Dedifferentiated amniotic fluid mesenchymal stem cell (primary cell): Measurements from ENCODE around the gene NUDT16.

Experiments
- DNase-seq: peaks from one replicate; pipeline ENCODE4 v3.0.0-alpha.2; 2016; ENCODE audit errors: extremely low spot score

The NUDT16 gene

DNA sequence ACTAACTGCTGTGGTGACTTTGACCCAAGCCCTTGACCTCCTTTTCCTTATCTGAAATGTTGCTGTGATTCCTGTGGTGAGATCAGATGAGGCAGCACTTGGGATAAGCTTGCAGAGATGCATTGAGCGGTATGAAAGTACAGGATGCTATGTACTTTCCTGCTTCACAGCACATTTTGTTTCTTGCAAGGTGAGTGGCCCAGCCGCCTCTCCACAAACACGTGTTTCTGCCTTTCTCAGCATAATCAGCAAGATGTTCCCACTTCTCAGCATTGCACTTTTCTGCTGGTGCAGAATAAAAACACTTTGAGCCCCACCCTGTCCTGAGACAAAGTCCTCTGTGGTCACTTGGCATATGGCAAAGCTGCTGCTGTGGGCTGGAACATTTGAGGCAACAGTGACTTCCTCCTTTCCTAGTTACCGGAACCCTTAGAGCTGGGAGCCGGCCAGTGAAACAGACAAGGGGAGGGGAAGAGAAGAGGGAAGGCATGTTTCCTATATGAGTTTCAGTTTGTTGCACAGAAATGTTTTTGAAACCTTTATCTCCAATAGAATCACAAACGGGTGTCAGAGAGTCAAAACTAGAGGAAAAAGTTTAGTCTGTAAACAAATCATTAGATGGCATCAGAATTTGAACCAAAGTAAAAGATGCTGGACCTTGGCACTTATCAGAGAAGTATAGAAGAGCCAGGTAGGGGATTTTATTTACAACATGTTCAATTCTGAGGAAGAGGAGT lies 5.0 kb downstream of the NUDT16 start:
- DNase-seq = no peak

DNA sequence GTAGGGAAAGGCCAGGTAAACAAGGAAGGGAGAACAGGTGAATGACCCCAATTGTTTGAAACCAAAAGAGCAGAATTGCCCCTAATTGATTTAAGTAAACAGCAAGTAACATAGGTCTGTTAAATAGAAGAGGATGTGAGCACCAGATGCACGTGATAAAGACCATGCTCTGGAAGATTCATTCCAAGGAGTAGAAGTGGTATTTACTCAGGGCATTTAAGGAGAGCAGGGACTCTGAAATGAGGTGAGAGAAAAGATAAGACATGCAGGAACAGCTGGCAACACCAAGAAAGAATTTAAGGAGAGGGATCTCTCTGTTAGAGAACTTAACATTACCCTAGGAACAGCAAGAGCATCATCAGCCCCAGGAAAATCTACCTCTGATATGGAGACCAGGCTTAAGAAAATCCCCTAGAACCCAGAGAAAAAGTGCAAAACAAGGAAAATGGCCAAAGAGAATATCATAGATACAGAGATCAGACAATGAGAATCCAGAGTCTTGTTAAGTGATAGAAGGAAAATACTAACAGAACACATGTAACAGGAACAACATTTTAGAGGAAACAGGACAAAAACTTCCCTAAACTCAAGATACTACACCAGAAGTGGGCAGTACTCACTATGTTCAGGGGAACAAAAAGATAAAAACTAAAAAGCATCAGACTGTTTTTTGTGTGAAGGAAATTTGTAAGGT lies 6.4 kb downstream of the NUDT16 start:
- no peak for DNase-seq

DNA sequence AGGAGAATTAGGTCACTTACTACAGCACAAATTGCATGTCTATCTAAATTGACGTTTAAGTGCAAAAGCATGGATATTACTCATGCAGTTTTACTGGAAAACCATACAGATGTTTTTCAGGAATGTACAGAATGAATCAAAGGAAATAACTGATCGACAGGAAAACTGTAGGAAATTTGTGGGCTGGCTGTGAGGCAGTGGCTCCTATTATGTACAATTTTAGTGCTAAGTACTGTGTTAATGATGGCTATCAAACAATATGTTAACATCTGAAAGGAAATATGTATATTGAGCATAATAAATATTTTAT lies 6.9 kb downstream of the NUDT16 start:
- no peak for DNase-seq

DNA sequence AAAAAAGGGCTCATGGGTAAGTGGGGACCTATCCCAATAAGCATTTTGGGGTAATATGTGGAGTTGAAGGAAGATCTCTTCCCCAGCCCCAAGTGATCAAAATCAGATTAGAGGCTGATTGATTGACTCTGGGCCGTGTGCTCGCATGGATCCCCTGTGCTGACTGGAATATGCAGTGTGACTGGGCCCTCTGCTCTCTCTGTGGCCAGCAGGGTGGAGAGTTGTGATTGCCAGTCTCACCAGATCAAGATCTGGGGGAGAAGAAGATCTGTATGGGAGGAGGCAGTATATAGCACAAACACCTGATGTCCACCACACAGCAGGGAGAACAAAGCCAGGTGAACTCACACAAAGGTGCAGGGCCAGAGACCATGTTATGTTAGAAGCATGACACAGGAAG lies 8.8 kb downstream of the NUDT16 start:
- no peak for DNase-seq

DNA sequence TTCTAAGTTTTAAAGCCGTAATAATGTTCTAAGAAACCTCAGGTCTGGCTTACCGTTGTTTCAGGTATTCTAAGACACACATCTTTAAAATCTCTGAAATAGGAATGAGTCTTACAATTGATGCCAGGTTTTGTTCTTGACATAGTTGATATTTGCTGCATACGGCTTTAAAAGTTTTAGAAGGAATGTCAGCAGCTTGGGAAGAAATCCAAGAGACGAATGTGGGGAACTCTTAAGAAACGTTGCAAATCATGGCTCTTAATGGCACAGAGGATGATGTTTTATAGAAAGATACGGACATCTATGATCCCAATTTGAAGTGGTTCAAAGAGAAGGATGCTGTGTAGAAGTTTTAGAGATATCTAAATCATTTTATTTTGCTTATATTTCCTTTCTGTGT lies 11.5 kb downstream of the NUDT16 start:
- DNase-seq = no peak

DNA sequence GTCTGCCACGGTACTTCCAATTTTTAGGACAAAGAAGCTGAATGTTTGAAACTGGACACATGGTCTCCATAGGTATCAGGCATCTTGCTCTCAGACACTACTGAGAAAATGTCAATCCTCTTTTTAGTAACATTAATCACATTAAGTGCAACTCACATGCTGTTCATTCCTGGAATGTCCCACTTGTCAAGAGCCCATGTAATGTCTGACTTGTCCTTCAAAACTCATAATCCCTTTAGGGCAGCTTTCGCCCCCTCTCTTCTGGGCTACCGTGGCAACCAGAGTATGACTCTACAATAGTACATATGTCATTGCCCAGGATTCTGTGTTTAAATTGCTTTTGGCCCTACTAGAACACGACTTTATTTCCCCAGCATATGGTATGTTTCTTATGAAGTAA lies 12.3 kb downstream of the NUDT16 start:
- DNase-seq = no peak

DNA sequence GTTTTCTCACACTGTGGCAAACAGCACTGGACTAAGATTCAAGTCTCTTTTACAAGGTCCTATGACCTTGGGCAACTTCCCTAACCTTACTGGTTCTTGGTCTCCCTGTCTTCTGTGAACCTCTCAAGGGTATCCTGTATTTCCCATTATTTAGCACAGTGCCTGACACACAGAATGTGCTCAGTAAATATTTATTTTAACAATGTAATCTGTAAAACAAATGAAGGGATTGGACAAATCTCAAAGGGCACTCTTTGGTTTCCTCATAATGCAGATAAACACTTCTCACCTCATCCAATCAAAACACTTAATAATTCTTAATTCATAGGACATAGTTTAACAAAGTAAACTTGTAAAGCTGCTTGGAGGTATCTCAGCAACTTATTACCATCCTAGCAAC lies 12.8 kb downstream of the NUDT16 start:
- no peak for DNase-seq

DNA sequence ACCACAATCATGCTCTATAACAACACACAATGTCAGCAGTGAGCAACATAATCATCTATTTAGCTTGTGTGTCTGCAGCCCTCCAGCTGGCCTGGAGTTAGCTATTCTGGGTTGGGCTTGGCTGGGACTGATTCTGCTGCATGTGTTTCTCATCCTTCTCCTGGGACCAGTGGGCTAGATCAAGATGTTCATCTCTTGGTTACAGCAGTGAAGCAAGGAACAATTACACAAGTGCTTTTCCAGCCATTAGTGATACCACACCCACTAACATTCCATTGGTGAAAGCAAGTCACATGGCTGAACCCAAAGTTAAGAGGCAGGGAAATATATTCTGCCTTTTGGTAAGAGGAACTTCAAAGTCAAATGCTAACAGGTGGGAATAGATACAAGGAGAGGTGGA lies 14.6 kb downstream of the NUDT16 start:
- no peak for DNase-seq

DNA sequence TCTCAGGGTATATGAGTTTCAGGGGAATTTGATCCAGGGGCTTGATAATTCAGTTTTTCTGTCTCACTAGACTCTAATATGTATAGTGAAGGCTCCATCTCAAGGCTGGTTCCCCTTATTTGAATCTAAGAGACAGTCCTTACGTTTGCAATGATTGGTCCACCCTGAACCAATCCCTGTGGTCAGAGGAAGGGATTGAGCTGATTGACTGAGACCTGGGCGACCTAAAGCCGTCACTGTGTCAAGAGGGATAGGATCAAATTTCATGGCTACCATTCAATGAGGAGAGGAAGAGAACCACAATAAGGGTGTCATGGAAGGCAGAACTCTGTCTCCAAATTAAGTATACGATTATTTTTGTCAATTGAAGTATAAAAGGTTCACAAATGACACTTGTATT lies 16.3 kb downstream of the NUDT16 start:
- no peak for DNase-seq

DNA sequence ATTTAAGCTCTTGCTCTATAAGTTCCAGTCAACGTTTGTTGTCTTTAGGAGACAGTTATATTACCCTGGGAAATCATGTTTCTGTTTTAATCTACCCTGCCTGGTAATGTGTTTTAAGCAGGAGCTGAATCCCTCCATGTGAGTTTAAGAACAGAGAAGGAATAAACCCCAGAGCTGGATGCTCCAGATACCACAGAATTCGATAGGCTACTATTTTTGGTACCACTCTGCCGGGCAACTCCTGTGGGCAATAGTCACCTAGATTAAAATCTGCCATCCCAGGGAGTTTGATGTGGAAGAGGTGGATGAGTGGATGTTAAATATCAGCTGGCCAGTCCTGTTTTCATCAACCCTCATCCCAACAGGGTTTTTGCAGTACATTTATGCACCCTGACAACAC lies 20.4 kb downstream of the NUDT16 start:
- DNase-seq = no peak

DNA sequence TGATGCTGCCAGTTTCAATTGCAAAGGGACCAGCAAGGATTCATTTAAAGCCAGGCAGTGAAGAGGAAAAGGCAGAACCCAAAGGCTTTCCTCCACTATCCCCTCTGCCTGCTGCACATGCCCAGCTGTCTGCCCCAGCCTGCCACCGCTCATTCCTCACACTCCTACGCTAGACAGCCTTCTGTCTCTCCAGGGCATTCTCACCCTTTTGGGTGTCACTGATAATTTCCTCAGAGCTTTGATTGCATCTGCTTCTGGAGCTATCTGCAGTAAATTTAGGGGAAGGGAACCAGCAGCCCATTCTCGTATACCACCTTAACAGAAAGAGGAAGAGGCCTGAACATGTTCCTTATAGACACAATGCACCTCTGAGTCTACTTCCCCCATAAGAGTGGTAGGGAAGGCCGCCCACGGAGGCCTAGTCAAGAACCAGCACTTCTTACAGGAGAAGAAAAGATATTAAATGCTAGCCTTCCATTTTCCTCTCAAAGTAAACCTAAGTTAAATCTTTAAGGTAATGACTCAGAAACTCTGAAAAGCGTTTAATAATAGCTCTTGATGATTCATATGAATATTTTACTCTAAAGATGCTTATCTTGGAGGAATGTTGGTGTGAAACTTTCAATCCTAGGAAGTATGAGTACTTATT lies 20.9 kb downstream of the NUDT16 start:
- DNase-seq = no peak

DNA sequence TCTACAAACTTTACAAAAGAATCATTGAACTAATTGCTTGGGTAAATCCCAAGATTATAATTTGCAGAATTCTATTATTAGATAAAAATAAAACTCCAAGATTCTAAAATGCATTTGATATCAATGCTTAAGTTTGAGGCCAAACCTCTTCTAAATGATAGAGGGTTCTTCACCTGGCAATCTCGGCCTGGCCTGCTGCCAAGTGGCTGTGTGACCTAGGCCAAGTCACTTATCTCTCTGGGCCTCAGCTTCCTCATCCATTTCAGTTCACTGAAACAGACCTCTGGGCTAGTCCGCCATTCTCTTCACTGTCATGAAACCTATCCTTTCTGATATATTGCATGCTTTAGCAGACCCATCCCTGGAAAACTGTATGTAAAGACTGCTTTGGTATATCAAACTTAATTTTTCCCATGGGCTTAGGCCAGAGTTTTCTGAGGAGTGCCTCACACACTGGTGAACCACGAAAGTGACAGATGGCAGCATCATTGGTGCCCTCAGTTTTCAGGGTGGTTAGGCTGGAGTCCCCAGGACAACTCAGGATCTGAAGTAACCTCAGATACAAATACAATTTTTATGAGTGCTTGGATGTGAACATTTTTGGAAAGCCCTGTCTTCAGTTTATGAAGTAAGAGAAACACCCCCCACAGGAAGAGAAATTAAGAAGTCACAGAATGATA lies 21.8 kb downstream of the NUDT16 start:
- no peak for DNase-seq

DNA sequence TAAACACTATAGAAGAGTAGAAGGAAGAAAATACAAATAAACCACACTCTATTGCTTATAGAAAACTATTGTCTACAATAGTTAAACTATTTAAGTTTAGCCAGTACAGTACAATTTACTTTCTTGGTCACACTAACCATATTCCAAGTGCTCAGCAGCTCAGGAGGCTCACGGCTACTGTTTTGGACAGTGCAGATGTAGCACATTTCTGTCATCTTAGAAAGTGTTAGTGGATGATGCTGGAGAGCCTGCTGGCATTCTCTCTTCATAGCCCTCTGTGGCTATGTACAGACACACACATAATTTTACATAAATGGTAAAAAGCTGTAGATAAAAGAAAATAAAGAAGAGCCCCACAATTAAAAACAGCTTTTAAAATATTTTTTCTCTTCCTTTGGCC lies 23.8 kb downstream of the NUDT16 start:
- no peak for DNase-seq

DNA sequence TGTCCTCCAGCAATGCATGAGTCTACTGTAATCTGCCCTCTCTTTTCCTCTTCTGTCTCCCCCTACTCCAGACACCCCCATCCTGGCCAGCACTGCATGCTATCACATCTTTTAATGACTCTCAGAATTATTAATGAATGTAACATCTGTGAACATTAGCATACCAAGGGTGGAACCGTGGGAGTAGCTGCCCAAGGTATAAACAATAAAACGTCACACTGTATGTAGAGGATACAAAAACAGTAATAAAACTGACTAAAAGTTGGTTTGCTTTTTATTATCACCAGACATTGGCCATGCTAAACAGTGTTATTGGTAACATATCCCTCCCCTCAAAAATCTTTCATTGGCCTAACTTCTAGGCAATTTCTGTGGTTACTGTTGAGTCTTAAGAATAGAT lies 24.7 kb downstream of the NUDT16 start:
- no peak for DNase-seq

DNA sequence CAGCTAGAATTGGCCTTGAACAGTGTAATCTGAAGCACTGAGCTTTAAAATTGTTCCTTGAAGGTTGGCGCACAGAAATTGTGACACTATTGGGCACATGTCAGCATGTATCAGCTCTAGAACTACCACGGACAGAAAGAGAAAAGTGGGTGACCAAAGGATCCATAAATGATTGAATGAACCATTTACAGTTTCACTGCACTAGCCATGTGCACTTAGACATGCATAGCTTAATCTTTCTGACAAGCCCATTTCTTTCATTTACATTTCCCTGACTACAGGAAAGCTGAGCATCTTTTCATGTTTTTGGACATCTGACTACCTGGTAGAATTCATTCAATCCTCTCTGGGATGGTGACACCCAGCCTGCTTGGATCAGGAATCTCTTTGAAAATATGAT lies 36.2 kb downstream of the NUDT16 start:
- no peak for DNase-seq

DNA sequence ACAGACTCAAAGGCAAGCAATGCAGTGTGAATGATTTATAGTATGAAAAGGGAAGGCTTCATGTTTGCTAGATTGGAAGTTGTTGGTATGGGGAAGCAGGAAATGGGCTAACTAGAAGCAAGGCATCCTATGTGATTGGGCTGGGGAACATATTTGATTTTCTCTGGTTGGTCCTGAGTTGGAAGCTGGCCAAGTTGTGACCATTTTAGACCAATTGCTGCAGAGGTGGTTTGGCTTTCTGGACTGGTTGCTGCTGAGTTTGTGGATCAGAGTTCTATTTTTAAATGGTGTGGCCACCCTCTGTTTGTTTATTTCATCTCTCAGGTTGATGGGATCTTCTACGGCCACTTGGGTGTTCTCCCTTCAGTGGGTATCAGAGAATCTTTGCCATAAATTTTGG lies 39.7 kb downstream of the NUDT16 start:
- DNase-seq = no peak

DNA sequence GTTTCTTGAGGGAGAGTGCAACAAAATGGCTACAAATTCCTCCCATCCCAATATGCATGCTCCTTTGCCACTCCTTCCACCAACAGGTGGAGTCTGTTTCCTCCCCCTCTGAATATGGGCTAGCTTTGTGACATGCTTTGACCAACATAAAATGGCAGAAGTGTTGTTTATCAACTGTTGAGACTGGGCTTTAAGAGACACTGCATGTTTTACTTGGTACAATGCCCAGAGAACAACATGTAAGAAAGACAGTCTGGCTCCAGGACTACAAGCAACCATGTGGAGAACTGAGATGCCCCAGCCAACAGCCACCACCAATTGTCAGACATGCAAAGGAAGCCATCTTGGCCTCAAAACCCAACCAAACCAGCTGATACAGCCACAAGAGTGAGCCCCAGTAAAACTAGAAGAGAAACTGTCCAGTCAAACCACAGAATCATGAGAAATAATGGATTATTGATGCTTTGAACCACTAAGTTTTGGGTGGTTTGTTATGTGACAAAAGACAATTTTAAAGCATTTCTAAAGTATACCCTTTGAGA lies 40.5 kb downstream of the NUDT16 start:
- DNase-seq = no peak

DNA sequence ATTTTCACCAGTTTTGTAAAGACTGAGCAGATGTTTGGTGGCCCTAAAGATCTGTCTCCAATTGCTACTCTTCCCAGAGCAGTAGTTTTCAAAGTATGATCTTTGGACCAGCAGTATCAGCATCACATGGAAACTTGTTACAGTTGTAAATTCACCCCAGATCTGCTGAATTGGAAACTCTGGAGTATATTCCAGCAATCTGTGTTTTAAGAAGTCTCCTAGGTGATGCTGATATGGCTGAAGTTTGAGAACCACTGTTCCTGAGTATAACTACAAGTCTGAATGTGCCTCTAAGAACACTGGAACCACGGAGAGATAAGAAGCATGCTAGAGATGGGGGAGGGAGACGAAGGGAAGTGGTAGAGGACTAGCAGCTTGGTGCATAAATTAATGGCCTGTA lies 45.7 kb downstream of the NUDT16 start:
- DNase-seq = no peak

DNA sequence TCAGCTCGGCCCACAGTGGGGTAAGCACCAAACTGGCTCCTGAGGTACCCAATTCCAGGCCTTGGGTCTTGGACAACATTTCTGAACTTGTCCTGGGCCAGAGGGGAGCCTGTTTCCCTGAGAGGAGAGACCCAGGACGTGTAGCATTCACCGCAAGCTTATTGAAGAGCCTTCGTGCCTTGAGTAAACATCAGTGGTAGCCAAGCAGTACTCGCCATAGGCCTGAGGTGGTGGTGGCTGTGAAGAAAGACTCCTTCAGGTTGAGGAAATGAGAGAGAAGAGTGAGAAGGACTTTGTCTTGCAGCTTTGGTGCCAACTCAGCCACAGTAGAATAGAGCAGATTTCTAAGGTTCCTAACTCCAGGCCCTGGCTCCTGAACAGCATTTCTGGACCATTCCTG lies 50.2 kb downstream of the NUDT16 start:
- no peak for DNase-seq

DNA sequence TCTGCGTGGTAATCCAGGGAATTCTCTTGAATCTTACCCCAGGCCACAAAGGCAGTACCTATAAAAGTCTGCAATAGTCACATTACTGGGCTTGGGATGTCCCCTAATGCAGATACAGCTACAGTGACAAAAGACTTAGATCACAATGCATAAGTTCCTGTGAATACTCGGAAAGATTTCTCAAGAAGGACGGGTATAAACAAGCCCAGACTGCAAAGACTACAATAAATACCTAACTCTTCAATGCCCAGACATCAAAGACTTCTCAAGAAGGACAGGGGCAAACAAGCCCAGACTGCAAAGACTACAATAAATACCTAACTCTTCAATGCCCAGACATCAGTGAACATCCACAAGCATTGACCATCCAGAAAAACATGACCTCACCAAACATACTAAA lies 50.9 kb downstream of the NUDT16 start:
- DNase-seq = no peak

DNA sequence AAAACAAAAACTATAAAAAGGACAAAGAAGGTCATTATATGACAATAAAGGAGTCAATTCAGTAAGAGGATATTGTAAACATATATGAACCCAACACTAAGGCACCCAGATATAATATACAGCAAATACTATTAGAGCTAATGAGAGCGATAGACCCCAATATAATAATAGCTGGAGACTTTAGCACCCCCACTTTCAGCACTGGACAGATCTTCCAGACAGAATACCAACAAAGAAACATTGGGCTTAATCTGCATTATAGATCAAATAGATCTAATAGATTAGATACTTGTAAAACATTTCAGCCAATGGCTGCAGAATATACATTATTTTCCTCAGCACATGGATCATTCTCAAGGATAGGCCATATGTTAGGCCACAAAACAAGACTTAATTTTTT lies 53.4 kb downstream of the NUDT16 start:
- DNase-seq = no peak
